ENCODE data around the gene DAPK2.

Gene DAPK2

GRCh38 chr15:64046421-64047153 lies at the start of gene DAPK2:
Gene DAPK2 (minus strand): TSS chr15:64046485. CDS start chr15:64040261, 6,224 bp downstream.
- peak; percentile 69 for TF ChIP-seq CTCF (conservative IDR thresholded peaks at IDR 0.05; ENCODE audit: low read depth, low read length)
- Histone ChIP-seq H4K20me1 (ENCODE audit: insufficient read depth) (no peaks in the 10 kb centered on the region), H3K36me3 (ENCODE audit: insufficient read depth) (no peaks in the 10 kb centered on the region), H3K4me2 (peak within 1 kb of the TSS; percentile 66; the same call in 1 of the 2 replicates), H3K9ac (no peak within 1 kb of the TSS), H3K4me3 (IDR thresholded peaks at IDR 0.05; ENCODE audit: insufficient read depth, low read depth, low read length) (no peak within 1 kb of the TSS), H2AFZ (ENCODE audit: low read depth) (peak within 1 kb of the TSS; percentile 82), H3K79me2 (ENCODE audit: insufficient read depth, low read depth) (no peaks in the 10 kb centered on the region), H3K4me1 (ENCODE audit: low read depth, poor library complexity, severe bottlenecking) (peaks cover 4% of the 10 kb centered on the region), H3K27me3 (ENCODE audit: insufficient read depth, low read depth) (no peaks in the 10 kb centered on the region), H3K27ac (no peak within 1 kb of the TSS)

GRCh38 chr15:64095431-64095794 lies 49.1 kb upstream of the DAPK2 start:
- H3K27ac ChIP-seq: no peak overlapping the region
- peaks cover 60% of the 10 kb centered on the region for H3K79me2 ChIP-seq (ENCODE audit: insufficient read depth, low read depth)
- peak overlapping the region; percentile 59; the same call in 1 of the 2 replicates for H2AFZ ChIP-seq (ENCODE audit: low read depth)
- H3K36me3 ChIP-seq (ENCODE audit: insufficient read depth): no peaks in the 10 kb centered on the region
- no peaks in the 10 kb centered on the region for H4K20me1 ChIP-seq (ENCODE audit: insufficient read depth)
- no peak overlapping the region for H3K4me3 ChIP-seq (IDR thresholded peaks at IDR 0.05; ENCODE audit: insufficient read depth, low read depth, low read length)
- H3K9ac ChIP-seq: no peak overlapping the region; the same call in 1 of the 2 replicates
- peaks cover 42% of the 10 kb centered on the region for H3K4me1 ChIP-seq (ENCODE audit: low read depth, poor library complexity, severe bottlenecking)
- TF ChIP-seq CTCF (conservative IDR thresholded peaks at IDR 0.05; ENCODE audit: low read depth, low read length): no peak
- H3K27me3 ChIP-seq (ENCODE audit: insufficient read depth, low read depth): no peaks in the 10 kb centered on the region
- H3K4me2 ChIP-seq: peak overlapping the region; percentile 93

GRCh38 chr15:64093627-64094417 lies 47.5 kb upstream of the DAPK2 start, which contains the start of gene CIAO2A:
Gene CIAO2A (minus strand): TSS chr15:64093838. CDS start chr15:64093768, 70 bp downstream.
- Histone ChIP-seq H3K4me1 (ENCODE audit: low read depth, poor library complexity, severe bottlenecking) (peaks cover 45% of the 10 kb centered on the region), H3K27me3 (ENCODE audit: insufficient read depth, low read depth) (no peaks in the 10 kb centered on the region), H3K4me3 (IDR thresholded peaks at IDR 0.05; ENCODE audit: insufficient read depth, low read depth, low read length) (no peak within 1 kb of the TSS), H4K20me1 (ENCODE audit: insufficient read depth) (no peaks in the 10 kb centered on the region), H3K9ac (peak within 1 kb of the TSS; percentile 70), H3K4me2 (peak within 1 kb of the TSS; percentile 89), H3K79me2 (ENCODE audit: insufficient read depth, low read depth) (peaks cover 56% of the 10 kb centered on the region), H3K36me3 (ENCODE audit: insufficient read depth) (no peaks in the 10 kb centered on the region), H3K27ac (peak within 1 kb of the TSS; percentile 74), H2AFZ (ENCODE audit: low read depth) (peak within 1 kb of the TSS; percentile 43)
- TF ChIP-seq CTCF (conservative IDR thresholded peaks at IDR 0.05; ENCODE audit: low read depth, low read length): no peak

- peak overlapping the region; percentile 74 for H3K27ac ChIP-seq
- peak overlapping the region; percentile 70 for H3K9ac ChIP-seq
- peaks cover 48% of the 10 kb centered on the region for H3K79me2 ChIP-seq (ENCODE audit: insufficient read depth, low read depth)
- H3K4me2 ChIP-seq: peak overlapping the region; percentile 89
- 0 out of 2 replicates have a peak, but pooled peaks have one; percentile 30 for TF ChIP-seq CTCF (conservative IDR thresholded peaks at IDR 0.05; ENCODE audit: low read depth, low read length)
- H3K27me3 ChIP-seq (ENCODE audit: insufficient read depth, low read depth): no peaks in the 10 kb centered on the region
- H3K4me3 ChIP-seq (IDR thresholded peaks at IDR 0.05; ENCODE audit: insufficient read depth, low read depth, low read length): no peak overlapping the region
- H3K4me1 ChIP-seq (ENCODE audit: low read depth, poor library complexity, severe bottlenecking): peaks cover 43% of the 10 kb centered on the region
- H4K20me1 ChIP-seq (ENCODE audit: insufficient read depth): no peaks in the 10 kb centered on the region
- H3K36me3 ChIP-seq (ENCODE audit: insufficient read depth): no peaks in the 10 kb centered on the region
- peak overlapping the region; percentile 43; the same call in 1 of the 2 replicates for H2AFZ ChIP-seq (ENCODE audit: low read depth)
Measured at GRCh38 chr15:64092864-64093626, 46.8 kb upstream of the DAPK2 start.

Data from KMS-11 (cell line).